ENCODE measurements around the gene ACCS. TPM values are rescaled to one million over a fixed set of nuclear protein-coding genes. Genes with fewer than 3 reads are reported as not detected.

ACCS gene
- total RNA-seq, 6 experiments from 2014 or later, result 7.3 to 32.2 (median 15.4) TPM

DNA sequence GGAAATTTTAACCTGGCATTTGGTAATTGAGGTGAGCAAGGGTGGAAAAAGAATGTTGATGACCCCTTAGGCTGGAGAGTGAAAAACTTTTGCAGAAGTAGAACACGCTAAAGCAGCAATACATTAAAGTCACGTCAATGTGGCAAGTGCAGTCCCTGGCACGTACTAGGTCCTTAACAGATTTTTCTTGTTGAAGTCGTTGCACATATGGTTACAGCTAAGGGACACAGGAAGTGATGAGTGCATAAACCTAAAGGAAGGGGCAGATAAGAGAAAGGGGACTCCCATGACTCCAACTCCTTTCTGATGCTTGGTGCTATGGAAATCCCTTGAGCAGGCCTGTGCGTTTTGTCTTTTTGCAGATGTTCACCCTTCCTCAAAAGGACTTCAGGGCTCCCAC is 1.2 kb downstream of the ACCS start:
- intact Hi-C loops (cut with DNase I), result no loop called here
- TF ChIP-seq, protein P1, sequence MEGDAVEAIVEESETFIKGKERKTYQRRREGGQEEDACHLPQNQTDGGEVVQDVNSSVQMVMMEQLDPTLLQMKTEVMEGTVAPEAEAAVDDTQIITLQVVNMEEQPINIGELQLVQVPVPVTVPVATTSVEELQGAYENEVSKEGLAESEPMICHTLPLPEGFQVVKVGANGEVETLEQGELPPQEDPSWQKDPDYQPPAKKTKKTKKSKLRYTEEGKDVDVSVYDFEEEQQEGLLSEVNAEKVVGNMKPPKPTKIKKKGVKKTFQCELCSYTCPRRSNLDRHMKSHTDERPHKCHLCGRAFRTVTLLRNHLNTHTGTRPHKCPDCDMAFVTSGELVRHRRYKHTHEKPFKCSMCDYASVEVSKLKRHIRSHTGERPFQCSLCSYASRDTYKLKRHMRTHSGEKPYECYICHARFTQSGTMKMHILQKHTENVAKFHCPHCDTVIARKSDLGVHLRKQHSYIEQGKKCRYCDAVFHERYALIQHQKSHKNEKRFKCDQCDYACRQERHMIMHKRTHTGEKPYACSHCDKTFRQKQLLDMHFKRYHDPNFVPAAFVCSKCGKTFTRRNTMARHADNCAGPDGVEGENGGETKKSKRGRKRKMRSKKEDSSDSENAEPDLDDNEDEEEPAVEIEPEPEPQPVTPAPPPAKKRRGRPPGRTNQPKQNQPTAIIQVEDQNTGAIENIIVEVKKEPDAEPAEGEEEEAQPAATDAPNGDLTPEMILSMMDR (IDR thresholded peaks at IDR 0.05), result no peak
- TF ChIP-seq POLR2A (IDR thresholded peaks at IDR 0.05), result no peak
- DNase-seq, result no peak
- ATAC-seq, result no peak
- WGBS (ENCODE audit: insufficient coverage, low coverage, low lambda C conversion rate, missing lambda C conversion rate), result 73% methylated on average over 4 of the region's 5 CpGs
- no peak overlapping the region for H3K27ac ChIP-seq
- no peaks in the 10 kb centered on the region for H3K9me3 ChIP-seq
- H3K4me1 ChIP-seq, result peaks cover 0 to 3% (median 0%) of the 10 kb centered on the region in 4 donors
- H3K36me3 ChIP-seq, result no peaks in the 10 kb centered on the region
- H3K27me3 ChIP-seq, result no peaks in the 10 kb centered on the region
- H3K4me3 ChIP-seq, result peak overlapping the region in 2 of 3 donors; percentile 76 to 80

DNA sequence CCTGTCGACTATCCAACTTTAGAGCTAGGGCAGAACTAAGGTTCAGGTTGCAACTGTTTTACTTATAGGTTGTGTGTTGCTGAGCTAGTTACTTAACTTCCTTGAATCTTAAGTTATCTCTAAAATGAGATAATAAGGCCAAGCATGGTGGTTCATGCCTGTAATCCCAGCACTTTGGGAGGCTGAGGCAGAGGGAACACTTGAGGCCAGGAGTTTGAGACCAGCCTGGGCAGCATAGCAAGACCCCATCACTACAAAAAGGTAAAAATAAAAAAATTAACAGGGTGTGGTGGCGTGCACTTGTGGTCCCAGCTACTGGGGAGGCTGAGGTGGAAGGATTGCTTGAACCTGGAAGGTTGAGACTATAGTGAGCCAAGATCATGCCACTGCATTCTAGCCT is 2.1 kb downstream of the ACCS start:
- DNase-seq (no peak), ATAC-seq (no peak)
- Histone ChIP-seq H3K27me3 (no peaks in the 10 kb centered on the region), H3K4me3 (no peak overlapping the region), H3K9me3 (no peaks in the 10 kb centered on the region), H3K36me3 (no peaks in the 10 kb centered on the region), H3K4me1 (peaks cover 0 to 3% (median 0%) of the 10 kb centered on the region in 4 donors), H3K27ac (no peak overlapping the region)
- 100% methylated on average over 1 of the region's 2 CpGs for WGBS (ENCODE audit: insufficient coverage, low coverage, low lambda C conversion rate, missing lambda C conversion rate)
- intact Hi-C loops (cut with DNase I), result no loop called here
- no peak for TF ChIP-seq POLR2A (IDR thresholded peaks at IDR 0.05)
- TF ChIP-seq, protein P1 (IDR thresholded peaks at IDR 0.05), result no peak

DNA sequence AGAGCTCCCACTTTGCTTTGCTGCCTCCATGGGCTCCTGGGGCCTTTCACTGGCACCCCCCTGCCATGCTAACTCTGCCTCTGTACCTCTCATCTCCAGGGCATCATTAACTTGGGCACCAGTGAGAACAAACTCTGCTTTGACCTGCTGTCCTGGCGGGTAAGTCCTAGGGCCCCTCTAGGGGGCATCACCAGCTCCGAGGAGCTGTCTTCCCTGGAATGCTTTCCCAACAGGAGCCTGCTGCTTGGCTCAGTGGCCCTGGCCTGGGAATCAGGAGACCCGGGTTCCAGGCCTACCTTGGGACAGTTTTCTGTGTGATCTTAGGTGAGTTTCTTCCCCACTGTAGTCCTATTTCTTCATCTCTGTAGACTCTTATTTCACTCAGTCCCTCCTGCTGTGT is 5.1 kb downstream of the ACCS start:
- no CpG with 5 or more reads among the region's 3 CpGs for WGBS (ENCODE audit: insufficient coverage, low coverage, low lambda C conversion rate, missing lambda C conversion rate)
- no peaks in the 10 kb centered on the region for H3K27me3 ChIP-seq
- DNase-seq (no peak), ATAC-seq (no peak)
- H3K27ac ChIP-seq, result no peak overlapping the region
- no peak for TF ChIP-seq POLR2A (IDR thresholded peaks at IDR 0.05)
- TF ChIP-seq, protein P1 (IDR thresholded peaks at IDR 0.05), result no peak
- H3K9me3 ChIP-seq, result no peaks in the 10 kb centered on the region
- H3K36me3 ChIP-seq, result peaks cover 0 to 2% (median 0%) of the 10 kb centered on the region in 4 donors
- H3K4me3 ChIP-seq, result no peak overlapping the region
- peaks cover 0 to 3% (median 0%) of the 10 kb centered on the region in 4 donors for H3K4me1 ChIP-seq
- intact Hi-C loops (cut with DNase I), result no loop called here

DNA sequence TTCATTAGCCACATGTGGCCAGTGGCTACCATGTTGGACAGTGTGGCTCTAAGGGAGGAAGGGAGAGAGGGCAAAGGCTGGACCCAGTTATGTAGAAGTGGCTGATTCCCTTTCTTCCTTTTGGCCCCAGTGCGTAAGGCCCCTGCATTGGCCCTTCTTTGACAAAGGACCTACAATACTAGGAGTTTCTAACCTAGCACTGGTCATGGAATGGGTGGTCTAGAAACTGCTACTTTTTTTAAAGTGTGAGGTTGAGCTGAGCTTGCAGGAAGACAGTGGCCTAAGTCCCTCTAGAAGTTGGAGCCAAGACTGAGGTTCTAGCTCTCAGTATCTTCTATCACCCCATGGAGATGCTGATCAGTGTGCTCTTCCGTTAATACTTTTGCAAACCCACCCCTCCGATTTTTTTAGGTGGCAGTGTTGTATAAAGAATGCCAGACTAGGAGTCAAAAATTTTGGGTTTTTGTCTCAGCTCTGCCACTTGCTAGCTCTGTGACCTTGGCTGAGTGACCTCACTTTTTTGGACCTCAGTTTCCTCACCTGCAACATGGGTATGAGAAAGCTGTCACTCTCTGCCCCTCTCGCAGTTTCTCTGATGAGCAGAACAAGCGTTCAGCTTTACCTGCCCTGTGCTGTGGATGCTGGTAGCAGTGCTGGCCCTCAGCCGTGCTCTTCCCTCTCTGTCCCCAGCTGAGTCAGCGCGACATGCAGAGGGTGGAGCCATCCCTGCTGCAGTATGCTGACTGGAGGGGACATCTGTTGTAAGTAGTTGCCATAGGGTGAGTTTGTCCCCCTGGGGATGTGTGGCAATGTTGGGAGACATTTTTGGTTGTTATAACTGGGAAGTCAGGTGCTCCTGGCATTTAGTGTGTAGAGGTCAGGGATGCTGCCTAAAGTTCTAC is 6.9 kb downstream of the ACCS start:
- no peaks in the 10 kb centered on the region for H3K4me1 ChIP-seq
- H3K36me3 ChIP-seq, result peaks cover 0 to 2% (median 0%) of the 10 kb centered on the region in 4 donors
- no peaks in the 10 kb centered on the region for H3K27me3 ChIP-seq
- intact Hi-C loops (cut with DNase I), result no loop called here
- H3K9me3 ChIP-seq, result no peaks in the 10 kb centered on the region
- no peak overlapping the region for H3K27ac ChIP-seq
- H3K4me3 ChIP-seq, result no peak overlapping the region
- ATAC-seq (no peak), DNase-seq (no peak)
- 78% methylated on average over 3 of the region's 8 CpGs for WGBS (ENCODE audit: insufficient coverage, low coverage, low lambda C conversion rate, missing lambda C conversion rate)
- no peak for TF ChIP-seq POLR2A (IDR thresholded peaks at IDR 0.05)
- TF ChIP-seq, protein P1 (IDR thresholded peaks at IDR 0.05), result no peak
